GM15510 (cell line): Measurements from ENCODE around the gene TLL1.

Experiments
- POLR2A ChIP-seq: IDR thresholded peaks from 3 replicates; pipeline ENCODE4 v1.6.1; 2011; ENCODE audit warnings: borderline replicate concordance; ENCODE audit not compliant: insufficient read length; ENCODE audit errors: extremely low read depth

TLL1 gene

DNA sequence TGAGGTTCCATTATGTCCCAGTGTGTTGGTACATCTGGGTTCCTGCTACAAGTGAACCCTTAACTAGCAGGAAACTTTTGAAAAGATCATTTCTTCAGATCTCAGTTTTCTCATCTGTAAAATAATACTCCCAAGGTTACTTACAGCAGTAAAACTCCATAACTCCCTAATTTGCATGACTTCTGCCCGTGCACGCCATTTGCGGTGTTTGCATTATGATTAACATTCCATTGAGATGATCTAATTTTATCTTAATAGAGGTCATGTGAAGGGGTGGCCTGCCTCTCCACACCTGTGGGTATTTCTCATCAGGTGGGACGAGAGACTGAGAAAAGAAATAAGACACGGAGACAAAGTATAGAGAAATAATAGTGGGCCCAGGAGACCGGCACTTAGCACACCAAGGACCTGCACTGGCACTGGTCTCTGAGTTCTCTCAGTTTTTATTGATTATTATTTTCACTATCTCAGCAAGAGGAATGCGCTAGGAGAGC lies 219.8 kb downstream of the TLL1 start:
- TF ChIP-seq POLR2A: no peak

DNA sequence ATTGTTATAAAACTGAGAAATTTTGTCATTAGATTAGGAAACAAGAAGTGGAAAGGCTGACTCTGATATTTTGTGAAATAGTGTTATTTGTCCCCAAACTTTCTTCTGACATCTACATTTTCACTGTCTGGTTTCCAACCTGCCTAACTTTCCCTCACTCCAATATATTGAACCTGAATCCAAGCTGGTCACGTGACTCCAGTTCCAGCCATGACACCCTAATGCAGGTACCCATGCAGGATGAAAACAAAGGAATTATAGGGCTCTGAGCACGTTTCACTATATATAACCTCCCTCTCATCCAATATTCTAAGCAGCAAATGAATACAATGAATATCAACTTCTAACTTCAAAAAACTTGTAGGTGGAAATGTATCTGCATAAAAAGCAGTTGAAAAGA lies 231.6 kb downstream of the TLL1 start:
- no peak for TF ChIP-seq POLR2A

GRCh38 chr4:166121897-166122296 lies 248.9 kb downstream of the TLL1 start:
- no peak for TF ChIP-seq POLR2A

- TF ChIP-seq POLR2A: no peak
Observed at GRCh38 chr4:166123546-166123945, 250.5 kb downstream of the TLL1 start.

- no peak for TF ChIP-seq POLR2A
Observed at GRCh38 chr4:166128403-166128802, 255.4 kb downstream of the TLL1 start.

- TF ChIP-seq POLR2A: no peak
Observed at GRCh38 chr4:166134285-166134684, 261.2 kb downstream of the TLL1 start.

DNA sequence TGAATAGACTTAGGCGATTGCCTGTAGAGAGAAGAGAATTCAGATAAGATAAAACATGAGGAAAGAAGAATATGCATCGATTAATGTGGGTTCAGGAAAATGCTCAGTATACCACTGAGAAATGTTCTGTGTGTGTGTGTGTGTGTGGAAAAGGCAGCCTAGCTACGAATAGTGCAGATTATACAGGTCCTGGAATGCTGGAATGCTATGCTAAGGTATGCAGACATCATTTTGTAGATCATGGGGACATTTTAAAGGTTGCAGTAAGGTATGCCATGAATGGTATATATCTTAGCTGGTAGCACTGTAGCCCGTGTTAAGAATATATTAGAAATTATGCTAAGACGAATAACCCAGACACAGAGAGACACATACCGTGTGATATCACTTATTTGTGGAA lies 267.9 kb downstream of the TLL1 start:
- no peak for TF ChIP-seq POLR2A

GRCh38 chr4:166143227-166143626 lies 270.2 kb downstream of the TLL1 start:
- TF ChIP-seq POLR2A: no peak

DNA sequence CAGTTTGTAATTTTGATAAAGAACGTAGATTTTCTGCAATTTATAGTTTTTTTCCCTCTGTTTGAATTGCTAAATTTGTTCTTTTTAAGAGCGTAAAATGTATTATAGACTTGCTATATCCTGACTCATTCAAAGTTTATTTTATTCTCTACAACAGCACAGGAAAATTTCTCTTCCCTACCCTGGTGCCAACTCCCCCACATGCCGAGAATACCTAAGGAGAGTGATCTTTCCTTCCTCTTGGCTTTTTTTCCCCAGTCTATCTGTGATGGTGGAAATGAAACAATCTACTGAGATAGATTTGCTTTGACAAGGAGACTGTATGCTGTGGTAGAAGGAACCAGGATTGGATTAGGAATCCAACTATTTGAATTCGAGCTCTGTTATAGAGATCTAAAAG lies 271.6 kb downstream of the TLL1 start:
- TF ChIP-seq POLR2A: no peak

DNA sequence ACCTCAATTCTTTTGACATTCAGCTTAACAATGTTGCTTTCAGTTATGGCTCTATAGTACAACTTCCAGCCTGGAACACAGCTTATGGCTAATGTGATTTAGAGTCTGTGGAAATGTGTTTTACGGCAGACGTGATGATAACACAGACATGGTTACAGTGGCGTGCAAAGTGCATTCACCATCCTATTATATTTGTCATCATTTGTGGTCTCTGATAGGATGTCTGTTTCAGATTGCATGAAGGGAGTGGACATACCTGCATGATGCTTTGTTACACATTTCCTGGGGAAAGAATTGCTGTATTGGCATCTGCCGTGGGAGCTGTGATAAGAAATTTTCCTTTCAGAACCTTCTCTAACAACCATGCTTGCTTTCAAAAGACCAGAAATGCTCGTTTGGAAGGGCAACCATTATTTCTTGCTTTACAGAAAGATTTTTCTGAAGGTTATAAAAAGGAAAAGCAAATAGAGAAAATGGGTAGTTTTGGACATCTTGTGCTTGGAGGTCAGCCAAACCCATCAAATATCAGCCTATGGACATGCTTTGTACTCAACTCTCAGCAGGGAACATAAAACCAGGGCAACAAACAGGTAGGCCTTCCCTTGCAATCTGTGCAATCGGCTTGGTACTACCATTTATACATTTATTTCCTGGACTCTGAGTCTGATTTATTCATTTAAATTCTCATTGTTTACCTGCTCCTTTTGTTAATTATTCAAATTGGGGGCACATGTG lies 273.9 kb downstream of the TLL1 start:
- no peak for TF ChIP-seq POLR2A
